Adipose tissue (tissue), 3 donors: ENCODE measurements around the gene ABCA7. TPM values are rescaled to one million over a fixed set of nuclear protein-coding genes. Genes with fewer than 3 reads are reported as not detected.

Source experiments
- H3K27ac ChIP-seq: one replicate; pipeline ENCODE4 v1.5.1; 2013; ENCODE audit warnings: low read depth, low read length
- WGBS, 3 donors: extraction: QIAGEN DNeasy Blood & Tissue Kit; methylation state at CpG; one replicate each; pipeline ENCODE4 v1.1.7; 2013; 5-methylcytosine and 5-hydroxymethylcytosine counted together
- polyA plus RNA-seq, 3 donors: library from polyadenylated mRNA; stranded (reverse); fragments of 200-250 nt; gene quantifications; one replicate each; pipeline ENCODE4 v1.2.3, GENCODE V29; 2013
- donor health status: healthy with polysubstance abuse.
- donor health status: Bipolar disorder and iron deficiency.
- donor health status: healthy.

ABCA7 gene, protein sequence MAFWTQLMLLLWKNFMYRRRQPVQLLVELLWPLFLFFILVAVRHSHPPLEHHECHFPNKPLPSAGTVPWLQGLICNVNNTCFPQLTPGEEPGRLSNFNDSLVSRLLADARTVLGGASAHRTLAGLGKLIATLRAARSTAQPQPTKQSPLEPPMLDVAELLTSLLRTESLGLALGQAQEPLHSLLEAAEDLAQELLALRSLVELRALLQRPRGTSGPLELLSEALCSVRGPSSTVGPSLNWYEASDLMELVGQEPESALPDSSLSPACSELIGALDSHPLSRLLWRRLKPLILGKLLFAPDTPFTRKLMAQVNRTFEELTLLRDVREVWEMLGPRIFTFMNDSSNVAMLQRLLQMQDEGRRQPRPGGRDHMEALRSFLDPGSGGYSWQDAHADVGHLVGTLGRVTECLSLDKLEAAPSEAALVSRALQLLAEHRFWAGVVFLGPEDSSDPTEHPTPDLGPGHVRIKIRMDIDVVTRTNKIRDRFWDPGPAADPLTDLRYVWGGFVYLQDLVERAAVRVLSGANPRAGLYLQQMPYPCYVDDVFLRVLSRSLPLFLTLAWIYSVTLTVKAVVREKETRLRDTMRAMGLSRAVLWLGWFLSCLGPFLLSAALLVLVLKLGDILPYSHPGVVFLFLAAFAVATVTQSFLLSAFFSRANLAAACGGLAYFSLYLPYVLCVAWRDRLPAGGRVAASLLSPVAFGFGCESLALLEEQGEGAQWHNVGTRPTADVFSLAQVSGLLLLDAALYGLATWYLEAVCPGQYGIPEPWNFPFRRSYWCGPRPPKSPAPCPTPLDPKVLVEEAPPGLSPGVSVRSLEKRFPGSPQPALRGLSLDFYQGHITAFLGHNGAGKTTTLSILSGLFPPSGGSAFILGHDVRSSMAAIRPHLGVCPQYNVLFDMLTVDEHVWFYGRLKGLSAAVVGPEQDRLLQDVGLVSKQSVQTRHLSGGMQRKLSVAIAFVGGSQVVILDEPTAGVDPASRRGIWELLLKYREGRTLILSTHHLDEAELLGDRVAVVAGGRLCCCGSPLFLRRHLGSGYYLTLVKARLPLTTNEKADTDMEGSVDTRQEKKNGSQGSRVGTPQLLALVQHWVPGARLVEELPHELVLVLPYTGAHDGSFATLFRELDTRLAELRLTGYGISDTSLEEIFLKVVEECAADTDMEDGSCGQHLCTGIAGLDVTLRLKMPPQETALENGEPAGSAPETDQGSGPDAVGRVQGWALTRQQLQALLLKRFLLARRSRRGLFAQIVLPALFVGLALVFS (N-terminal part only)
- polyA plus RNA-seq, result 10 to 100 TPM in 2 of 3 donors, 1 to 10 TPM in 1; 9.6 to 26.2 (median 14.7) TPM

DNA sequence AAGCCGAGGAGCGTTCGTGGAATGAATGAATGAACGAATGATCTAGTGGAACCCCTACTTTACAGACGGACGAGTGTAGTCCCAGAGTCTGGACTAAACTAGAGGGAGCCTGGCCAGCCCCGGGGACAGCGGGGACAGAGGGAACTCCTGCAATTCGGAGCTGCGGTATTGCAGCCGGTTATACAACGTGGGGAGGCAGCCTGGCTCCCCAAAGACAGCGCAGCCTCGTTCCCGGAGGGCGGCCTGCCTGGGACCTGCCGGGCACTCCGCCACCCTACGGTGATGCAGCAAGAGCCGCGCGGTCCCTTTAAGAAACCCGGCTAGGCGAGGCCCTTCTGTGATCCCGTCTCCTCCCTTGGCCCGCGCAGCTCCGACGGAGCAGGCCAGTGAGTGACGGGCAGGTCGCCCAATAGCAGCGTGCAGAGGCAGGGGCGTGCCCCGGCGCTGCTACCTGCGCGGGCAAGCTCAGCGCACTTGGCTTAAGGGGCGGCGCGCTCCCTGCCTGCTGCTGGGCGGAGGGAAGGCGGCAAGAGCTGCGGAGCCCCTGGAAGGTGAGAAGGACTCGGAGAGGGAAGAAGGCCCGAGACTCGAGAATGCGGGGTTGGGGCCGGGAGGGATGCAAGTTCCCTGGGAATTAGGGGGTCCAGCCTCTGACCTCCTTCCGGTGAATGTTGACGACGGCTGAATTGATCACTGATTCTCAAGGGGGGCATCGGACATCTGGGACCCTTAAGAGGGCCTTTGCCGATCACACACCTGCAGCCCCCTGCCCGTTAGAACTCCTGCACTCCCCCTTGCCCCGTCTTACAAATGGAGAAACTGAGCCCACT, at the start of gene ABCA7:
Gene ABCA7, plus strand, starts transcription at position 462 of the 830 bp plus-strand sequence. CDS start 1,255 bp downstream, outside the sequence.
- 2% methylated on average over 56 of the region's 56 CpGs for WGBS, 3 donors
- H3K27ac ChIP-seq, result no peak within 1 kb of the TSS

DNA sequence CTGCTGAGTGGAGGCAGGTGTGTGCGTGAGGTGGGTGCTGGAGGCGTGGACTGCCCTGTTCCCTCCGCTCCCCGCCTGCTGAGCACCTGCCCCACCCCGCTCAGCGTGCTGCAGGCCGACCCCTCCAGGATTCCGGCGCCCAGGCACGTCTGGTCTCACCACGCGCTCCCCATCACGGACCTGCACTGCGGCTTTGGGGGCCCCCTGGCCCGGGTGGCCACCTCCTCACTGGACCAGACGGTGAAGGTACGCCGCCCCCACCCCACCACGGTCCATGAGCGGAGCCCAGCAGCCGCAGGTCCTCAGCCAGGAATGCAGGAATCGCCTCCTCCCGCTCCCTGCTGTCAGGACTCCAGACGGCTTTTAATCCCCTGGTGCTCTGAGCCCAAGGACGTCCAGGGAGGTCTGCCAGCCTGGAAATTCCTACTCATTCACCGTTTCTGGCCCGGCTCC, 49.8 kb upstream of the ABCA7 start:
- WGBS, 3 donors, result 55 to 84% (median 81%) methylated on average over 27 of the region's 27 CpGs
- no peak overlapping the region for H3K27ac ChIP-seq

DNA sequence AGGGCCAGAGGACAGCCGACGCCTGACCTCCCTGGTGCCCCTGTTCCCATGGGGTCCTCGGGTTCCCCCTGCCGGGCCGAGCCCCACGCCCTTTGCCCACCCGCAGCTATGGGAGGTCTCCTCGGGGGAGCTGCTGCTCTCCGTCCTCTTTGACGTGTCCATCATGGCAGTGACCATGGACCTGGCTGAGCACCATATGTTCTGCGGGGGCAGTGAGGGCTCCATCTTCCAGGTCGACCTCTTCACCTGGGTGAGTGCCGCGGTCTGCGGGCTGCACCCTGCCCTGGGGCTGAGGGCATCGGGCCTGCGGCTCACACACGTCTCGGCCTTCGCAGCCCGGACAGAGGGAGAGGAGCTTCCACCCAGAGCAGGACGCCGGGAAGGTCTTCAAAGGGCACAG, 49.2 kb upstream of the ABCA7 start:
- H3K27ac ChIP-seq, result no peak overlapping the region
- WGBS, 3 donors, result 90 to 94% (median 91%) methylated on average over 23 of the region's 23 CpGs

DNA sequence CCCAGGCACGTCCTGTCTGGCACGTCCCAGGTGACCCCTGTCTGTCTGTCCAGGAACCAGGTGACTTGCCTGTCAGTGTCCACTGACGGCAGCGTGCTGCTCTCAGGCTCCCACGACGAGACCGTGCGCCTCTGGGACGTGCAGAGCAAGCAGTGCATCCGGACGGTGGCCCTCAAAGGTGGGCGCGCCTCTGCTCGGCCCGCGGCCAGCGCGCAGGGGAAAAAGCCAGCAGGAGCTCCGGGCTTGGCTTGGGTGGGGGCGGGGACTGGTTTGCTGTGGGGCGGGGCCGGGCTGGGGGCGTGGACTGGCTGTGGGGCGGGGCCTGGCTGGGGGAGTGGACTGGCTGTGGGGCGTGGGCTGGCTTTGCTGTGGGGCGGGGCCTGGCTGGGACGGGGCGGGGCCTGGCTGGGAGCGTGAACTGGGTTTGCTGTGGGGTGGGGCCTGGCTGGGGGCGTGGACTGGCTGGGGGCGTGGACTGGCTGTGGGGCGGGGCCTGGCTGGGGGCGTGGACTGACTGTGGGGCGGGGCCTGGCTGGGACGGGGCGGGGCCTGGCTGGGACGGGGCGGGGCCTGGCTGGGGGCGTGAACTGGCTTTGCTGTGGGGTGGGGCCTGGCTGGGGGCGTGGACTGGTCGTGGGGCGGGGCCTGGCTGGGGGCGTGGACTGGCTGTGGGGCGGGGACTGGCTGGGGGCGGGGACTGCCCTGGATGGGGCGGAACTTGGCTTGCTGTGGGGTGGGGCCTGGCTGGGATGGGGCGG, 48.6 kb upstream of the ABCA7 start:
- 77 to 89% (median 81%) methylated on average over 30 to 41 of the region's 47 CpGs for WGBS, 3 donors
- no peak overlapping the region for H3K27ac ChIP-seq

DNA sequence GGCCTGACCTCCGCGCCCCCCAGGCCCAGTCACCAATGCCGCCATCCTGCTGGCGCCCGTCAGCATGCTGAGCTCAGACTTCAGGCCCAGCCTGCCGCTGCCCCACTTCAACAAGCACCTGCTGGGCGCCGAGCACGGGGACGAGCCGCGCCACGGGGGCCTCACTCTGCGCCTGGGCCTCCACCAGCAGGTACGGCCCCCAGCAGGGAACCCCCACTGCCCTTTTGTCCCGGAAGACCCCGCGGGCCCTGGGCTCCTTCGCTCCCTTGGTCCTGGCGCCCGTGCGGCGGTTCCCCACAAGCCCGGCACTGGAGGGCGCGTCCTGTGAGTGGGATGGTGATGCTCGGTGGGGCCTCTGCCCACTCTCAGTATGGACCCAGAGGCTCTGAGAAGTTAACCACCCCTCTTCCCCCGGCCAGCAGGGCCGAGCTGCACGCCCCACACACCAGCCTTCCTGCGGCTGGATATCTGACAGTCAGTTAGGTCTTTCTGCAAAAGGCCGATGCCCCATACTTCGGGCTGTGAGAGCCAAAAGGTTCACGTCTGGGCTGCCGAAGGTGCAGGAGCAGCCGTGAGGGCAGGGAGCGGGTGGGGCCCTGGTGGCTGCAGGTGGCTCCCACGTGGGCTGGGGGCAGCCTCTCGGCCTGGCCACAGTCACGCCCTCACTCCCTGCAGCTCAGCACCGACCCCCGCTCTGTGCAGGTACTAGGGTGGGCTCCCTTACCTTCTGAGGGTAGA, 47.8 kb upstream of the ABCA7 start:
- 93 to 96% (median 95%) methylated on average over 32 to 42 of the region's 42 CpGs for WGBS, 3 donors
- H3K27ac ChIP-seq, result no peak overlapping the region

DNA sequence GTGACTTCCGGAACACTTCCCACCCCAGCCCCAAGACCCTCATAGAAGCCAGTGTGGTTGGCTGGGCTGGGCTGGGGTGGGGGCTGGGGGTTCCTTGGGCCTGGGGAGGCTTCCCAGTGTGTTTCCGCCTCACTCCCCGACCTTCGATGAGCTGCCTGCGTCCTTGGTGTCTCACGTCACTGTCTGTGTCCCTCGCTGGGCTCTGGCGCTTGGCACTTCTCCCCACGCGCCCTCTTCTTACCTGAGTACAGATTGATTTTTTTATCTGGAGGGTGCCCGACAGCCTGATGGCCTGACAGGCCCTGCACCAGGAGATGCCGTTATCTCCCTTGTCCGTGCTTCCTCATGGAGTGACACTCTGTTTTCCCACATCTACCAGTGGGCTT, 47.2 kb upstream of the ABCA7 start:
- H3K27ac ChIP-seq, result no peak overlapping the region
- 85 to 96% (median 95%) methylated on average over 13 of the region's 13 CpGs for WGBS, 3 donors

DNA sequence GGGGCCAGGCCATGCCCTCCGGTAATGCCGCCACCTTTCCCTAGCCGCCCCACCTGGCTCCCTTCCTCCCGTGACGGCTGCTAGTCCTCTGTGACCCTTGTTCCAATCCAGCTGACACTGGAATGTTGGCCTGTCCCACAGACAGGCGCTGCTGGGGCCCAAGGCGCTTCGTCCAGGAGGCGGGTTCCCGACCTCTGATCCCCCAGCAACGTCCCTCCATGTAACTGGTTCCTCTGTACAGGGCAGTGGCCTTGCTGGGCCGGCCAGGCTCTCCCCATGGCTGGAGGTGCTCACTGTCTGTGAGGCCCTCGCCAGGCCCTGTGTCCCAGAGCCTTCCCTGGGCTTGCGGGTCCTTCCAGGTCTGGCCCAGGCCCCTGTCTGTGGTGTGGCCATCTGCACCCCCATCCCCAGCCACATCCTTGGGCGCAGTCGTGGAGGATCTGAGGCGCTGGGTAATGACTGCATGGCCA, 46.5 kb upstream of the ABCA7 start:
- no peak overlapping the region for H3K27ac ChIP-seq
- 85 to 93% (median 87%) methylated on average over 17 of the region's 17 CpGs for WGBS, 3 donors

DNA sequence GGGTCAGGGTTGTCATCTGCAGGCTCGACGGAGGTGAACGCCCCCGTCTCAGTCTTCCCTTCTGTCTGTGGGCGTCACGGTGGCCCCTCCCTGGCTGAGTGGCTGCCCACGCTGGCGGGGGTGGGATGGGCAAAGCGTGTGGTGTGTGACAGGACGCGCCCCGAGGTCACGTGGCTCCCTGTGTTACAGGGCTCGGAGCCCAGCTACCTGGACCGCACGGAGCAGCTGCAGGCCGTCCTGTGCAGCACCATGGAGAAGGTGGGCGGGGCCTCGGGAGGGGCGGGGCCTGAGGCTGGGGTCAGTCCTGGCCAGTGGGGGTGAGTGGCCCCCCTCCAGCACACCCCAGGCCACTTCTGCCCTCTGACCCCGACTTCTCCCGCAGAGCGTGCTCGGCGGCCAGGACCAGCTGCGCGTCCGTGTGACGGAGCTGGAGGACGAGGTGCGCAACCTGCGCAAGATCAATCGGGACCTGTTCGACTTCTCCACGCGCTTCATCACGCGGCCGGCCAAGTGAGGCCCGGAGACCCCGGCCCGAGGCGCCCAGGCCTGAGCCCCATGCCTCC, 46.0 kb upstream of the ABCA7 start:
- WGBS, 3 donors, result 91 to 92% (median 92%) methylated on average over 40 to 43 of the region's 43 CpGs
- H3K27ac ChIP-seq, result no peak overlapping the region

DNA sequence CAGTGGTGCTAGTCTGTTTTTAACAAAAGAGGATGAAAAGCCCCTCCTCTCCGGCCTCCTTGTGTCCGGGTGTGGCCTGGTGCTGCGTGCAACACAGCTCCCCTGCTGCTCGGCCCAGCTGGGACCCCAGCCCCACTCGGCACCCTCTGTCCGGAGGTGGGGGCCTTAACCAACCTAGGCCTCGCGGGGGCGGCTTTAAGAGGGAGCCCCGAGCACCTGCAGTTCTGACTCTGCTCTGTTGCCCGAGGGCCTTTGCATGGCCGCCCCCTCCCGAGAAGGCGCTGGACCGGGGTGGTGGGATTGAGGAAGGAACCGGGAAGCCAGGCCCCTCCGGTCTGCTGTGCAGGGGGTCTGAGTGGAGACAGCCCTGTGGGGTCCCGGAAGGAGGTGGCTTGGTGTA, 45.4 kb upstream of the ABCA7 start:
- H3K27ac ChIP-seq, result no peak overlapping the region
- 94 to 95% (median 94%) methylated on average over 18 of the region's 18 CpGs for WGBS, 3 donors

DNA sequence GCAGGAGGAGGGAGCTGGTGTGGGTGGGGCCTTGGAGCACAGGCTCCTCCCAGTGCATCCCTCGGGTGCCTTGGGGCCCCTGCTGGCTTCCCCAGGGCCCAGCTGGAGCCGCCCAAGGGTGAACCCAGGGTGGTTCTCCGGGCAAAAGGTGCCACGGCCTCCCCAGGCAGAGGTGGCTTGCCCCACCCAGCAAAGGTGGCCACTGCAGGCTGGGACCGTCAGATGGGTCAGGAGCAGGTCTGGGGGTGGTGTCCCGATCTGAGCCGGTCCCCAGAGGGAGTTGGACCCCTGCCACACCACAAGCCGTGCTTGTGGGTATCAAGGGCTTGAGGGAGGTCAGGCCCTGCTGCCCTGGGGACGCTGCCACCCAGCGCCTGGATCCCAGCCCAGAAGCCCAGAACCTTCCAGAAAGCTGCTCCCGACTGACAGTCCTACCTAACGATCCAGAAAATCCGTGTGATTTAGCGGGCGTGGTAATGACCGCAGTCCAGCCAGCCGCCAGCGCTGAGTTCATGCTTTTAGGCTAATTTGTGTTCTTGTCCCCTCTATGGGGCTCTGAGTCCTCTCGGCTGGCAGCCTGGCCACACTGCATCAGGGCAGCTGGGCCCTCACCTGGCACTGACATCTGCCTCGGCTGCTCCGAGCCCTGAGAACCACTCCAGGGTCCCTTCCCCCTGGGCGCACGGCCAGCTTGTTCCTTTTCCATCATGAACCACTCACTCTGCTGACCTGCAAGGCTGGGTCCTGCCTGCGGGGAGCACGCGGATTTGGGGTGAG, 44.7 kb upstream of the ABCA7 start:
- 71 to 77% (median 74%) methylated on average over 26 of the region's 26 CpGs for WGBS, 3 donors

DNA sequence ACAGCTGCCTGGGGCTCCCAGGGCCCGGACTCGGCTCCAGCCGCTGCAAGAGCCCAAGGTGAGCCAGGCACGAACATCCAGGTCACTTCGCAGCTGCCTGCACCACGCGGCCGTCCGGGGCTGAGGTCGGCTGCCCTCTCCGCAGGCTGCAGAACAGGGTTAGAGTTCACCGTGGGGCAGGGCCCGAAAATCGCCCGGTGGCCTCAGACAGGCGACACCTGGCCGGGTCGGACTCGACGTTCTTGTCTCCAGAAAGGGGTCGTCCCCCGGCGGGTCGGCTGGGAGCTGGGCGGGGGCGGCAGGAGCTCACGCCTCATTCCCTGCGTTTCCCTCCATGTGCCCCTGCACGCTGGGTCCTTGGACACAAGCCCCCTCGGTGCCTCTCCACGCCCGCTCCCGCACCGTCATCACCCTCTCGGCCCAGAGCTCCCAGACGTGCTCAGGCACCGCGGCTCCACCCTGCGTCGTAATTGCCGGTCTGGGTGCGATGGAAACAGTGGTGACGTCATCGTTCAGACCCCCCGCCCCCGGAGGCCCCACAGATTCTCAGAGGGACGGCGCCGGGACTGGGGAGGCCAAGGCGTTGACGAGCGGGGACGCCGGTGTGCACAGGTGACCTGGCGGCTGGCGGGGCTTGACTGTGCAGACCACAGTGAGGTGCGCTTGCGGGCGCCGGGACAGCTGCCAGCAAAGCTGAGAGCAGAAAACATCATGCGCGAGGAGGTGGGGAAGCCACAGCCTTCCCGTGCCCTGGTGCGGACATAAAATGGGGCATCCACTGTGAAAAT, 43.7 kb upstream of the ABCA7 start:
- H3K27ac ChIP-seq, result no peak overlapping the region
- whole genome bisulfite sequencing, 3 donors, result 10 to 14% (median 13%) methylated on average over 64 of the region's 64 CpGs

More for the DNA sequence above, 44.7 kb upstream of the ABCA7 start:
- no peak overlapping the region for H3K27ac ChIP-seq

DNA sequence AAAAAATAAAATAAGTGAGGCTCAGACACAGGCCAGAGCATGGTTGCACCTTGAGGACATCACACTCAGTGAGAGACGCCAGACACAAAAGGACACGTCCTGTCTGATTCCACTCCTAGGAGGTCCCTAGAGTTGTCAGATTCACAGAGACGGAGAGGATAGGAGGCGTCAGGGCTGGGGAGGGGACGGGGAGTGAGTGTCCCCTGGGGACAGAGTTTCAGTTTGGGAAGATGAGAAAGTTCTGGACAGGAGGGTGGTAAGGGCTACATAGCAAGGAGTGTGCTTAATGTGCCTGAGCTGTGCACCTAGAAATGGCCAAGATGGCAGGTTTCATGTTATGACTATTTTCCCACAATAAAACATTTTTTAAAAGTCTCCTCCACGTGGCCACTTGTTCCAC, 41.8 kb upstream of the ABCA7 start:
- WGBS, 3 donors, result 16 to 32% (median 28%) methylated on average over 6 of the region's 6 CpGs
- H3K27ac ChIP-seq, result no peak overlapping the region

DNA sequence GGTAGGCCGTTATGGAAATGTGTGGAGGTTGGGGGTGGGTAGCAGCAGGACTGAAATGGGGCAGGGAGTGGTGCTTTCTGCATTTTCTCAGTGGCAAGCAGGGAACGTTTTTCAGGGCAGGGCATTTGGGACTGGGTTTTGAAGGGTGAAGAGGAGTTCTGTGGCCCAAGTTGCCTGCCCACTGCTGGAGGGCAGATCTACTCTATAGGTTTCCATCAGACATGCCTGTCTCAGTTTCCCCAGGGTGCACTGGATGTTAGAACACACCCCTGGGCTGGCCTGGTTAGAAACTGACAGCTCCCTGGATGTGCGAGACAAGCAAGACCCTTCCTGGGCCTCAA, 40.6 kb upstream of the ABCA7 start:
- 57 to 65% (median 57%) methylated on average over 3 of the region's 3 CpGs for WGBS, 3 donors
- no peak overlapping the region for H3K27ac ChIP-seq

DNA sequence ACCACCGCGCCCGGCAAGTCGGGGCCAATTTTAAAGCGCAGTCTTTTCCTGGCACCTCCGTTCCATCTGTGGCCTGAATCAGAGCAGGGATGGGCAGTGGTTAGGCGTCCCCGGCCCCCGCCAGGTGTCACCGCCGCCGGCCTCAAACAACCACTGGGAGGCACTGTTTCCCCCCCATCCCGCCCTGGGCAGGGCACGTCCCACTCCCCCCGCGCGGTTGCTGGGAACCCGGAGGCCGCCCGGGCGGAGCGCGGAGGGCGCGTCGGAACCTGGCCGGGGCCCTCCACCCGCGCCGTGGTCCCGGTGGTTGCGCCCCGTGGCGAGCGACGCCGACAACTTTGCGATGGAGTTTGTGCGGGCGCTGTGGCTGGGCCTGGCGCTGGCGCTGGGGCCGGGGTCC, 39.8 kb upstream of the ABCA7 start, which contains the start of gene GRIN3B:
Gene GRIN3B, plus strand, starts transcription at position 325 of the 400 bp plus-strand sequence. Its CDS starts 19 bp downstream, at position 344.
- WGBS, 3 donors, result 2% methylated on average over 42 to 43 of the region's 43 CpGs
- no peak within 1 kb of the TSS for H3K27ac ChIP-seq
